HT1080 (cell line): Measurements from ENCODE around the gene ACBD6. TPM values are rescaled to one million over a fixed set of nuclear protein-coding genes. Genes with fewer than 3 reads are reported as not detected.
"Not testable (repeated sequence)": the region's sequence is repeated elsewhere in the genome, so short reads cannot be mapped to it uniquely, and the experiment has no call there.

ENCODE experiments used
- DNase-seq: peaks from one replicate; pipeline ENCODE4 v3.0.0-alpha.2; 2015; ENCODE audit warnings: low read depth
- total RNA-seq: library from RNA; depleted of rRNA; stranded (reverse); fragments of >200 nt; shearing (Covaris generic); gene quantifications from 2 replicates; pipeline ENCODE4 v1.2.3, GENCODE V29; 2014

Gene ACBD6
- total RNA-seq, 1 experiment from 2014 or later = 67.0 TPM

- DNase-seq = not testable (repeated sequence)
Measured at GRCh38 chr1:180421145-180421544, 81.2 kb downstream of the ACBD6 start.

- peak; percentile 33 for DNase-seq
Measured at GRCh38 chr1:180415985-180416633, 86.3 kb downstream of the ACBD6 start.

GRCh38 chr1:180415236-180415848 is 87.0 kb downstream of the ACBD6 start:
- no peak for DNase-seq

- no peak for DNase-seq
Measured at GRCh38 chr1:180412583-180412982, 89.8 kb downstream of the ACBD6 start.

GRCh38 chr1:180408128-180408527 is 94.2 kb downstream of the ACBD6 start:
- DNase-seq = not testable (repeated sequence)

GRCh38 chr1:180407051-180407450 is 95.3 kb downstream of the ACBD6 start:
- no peak for DNase-seq

GRCh38 chr1:180402551-180402950 is 99.8 kb downstream of the ACBD6 start:
- no peak for DNase-seq

GRCh38 chr1:180402001-180402400 is 100.4 kb downstream of the ACBD6 start:
- DNase-seq = no peak

- DNase-seq = no peak
Measured at GRCh38 chr1:180397175-180397574, 105.2 kb downstream of the ACBD6 start.

- DNase-seq = no peak
Measured at GRCh38 chr1:180392427-180393145, 109.8 kb downstream of the ACBD6 start.

- DNase-seq = no peak
Measured at GRCh38 chr1:180392020-180392419, 110.4 kb downstream of the ACBD6 start.

- DNase-seq = no peak
Measured at GRCh38 chr1:180387413-180387812, 115.0 kb downstream of the ACBD6 start.

- DNase-seq = no peak
Measured at GRCh38 chr1:180386745-180387367, 115.5 kb downstream of the ACBD6 start.

GRCh38 chr1:180385144-180385543 is 117.2 kb downstream of the ACBD6 start:
- DNase-seq = no peak

- DNase-seq = no peak
Measured at GRCh38 chr1:180384286-180385005, 117.9 kb downstream of the ACBD6 start.

GRCh38 chr1:180382326-180383115 is 119.9 kb downstream of the ACBD6 start:
- DNase-seq = peak; percentile 24

GRCh38 chr1:180381184-180381580 is 121.2 kb downstream of the ACBD6 start:
- no peak for DNase-seq

- no peak for DNase-seq
Measured at GRCh38 chr1:180380259-180381183, 121.9 kb downstream of the ACBD6 start.

- DNase-seq = no peak
Measured at GRCh38 chr1:180376800-180377199, 125.6 kb downstream of the ACBD6 start.
